Stomach smooth muscle (tissue), 2 donors: ENCODE data around the gene ACOT8.
"Not testable (repeated sequence)": the region's sequence is repeated elsewhere in the genome, so short reads cannot be mapped to it uniquely, and the experiment has no call there.

Source experiments
- H3K27ac ChIP-seq: one replicate; pipeline ENCODE4 v1.7.0; 2013; ENCODE audit warnings: mild to moderate bottlenecking, low read length, inconsistent platforms
- H3K27me3 ChIP-seq, 2 donors: one replicate each; pipeline ENCODE4 v1.7.0; 2013; ENCODE audit warnings: low read length in 2 of 2; ENCODE audit not compliant: insufficient read depth in 2 of 2, control insufficient read depth in 1 of 2
- H3K36me3 ChIP-seq, 2 donors: one replicate each; pipeline ENCODE4 v1.7.0; 2013; ENCODE audit warnings: low read length in 2 of 2; ENCODE audit not compliant: control insufficient read depth in 2 of 2, insufficient read depth in 2 of 2
- H3K4me1 ChIP-seq: one replicate; pipeline ENCODE4 v1.7.0; 2013; ENCODE audit warnings: low read length; ENCODE audit not compliant: control insufficient read depth, insufficient read depth
- H3K4me3 ChIP-seq, 2 donors: one replicate each; pipeline ENCODE4 v1.7.0; 2013; ENCODE audit warnings: low read length in 2 of 2
- H3K9ac ChIP-seq, 2 donors: one replicate each; pipeline ENCODE4 v1.7.0; 2013; ENCODE audit warnings: low read length in 2 of 2, mild to moderate bottlenecking in 1 of 2
- H3K9me3 ChIP-seq, 2 donors: one replicate each; pipeline ENCODE4 v1.7.0; 2013; ENCODE audit warnings: low read length in 2 of 2; ENCODE audit not compliant: control insufficient read depth in 2 of 2
- donor health status: healthy.
- donor health status: Pancreatic carcinoma.

Gene ACOT8

GRCh38 chr20:45813006-45813340, 44.2 kb downstream of the ACOT8 start:
- Histone ChIP-seq H3K4me3 (peak overlapping the region; percentile 62 to 73), H3K9ac (no peak overlapping the region), H3K27me3 (no peaks in the 10 kb centered on the region), H3K9me3 (no peaks in the 10 kb centered on the region), H3K36me3 (peaks cover 27 to 28% of the 10 kb centered on the region in 2 donors), H3K27ac (no peak overlapping the region), H3K4me1 (peaks cover 15% of the 10 kb centered on the region)

GRCh38 chr20:45812157-45813005, 44.8 kb downstream of the ACOT8 start, which contains the start of gene UBE2C:
UBE2C (plus strand) TSS chr20:45812644; CDS start chr20:45812696, 52 bp downstream.
- no peaks in the 10 kb centered on the region for H3K27me3 ChIP-seq
- peaks cover 11% of the 10 kb centered on the region for H3K4me1 ChIP-seq
- peaks cover 27 to 28% of the 10 kb centered on the region in 2 donors for H3K36me3 ChIP-seq
- no peaks in the 10 kb centered on the region for H3K9me3 ChIP-seq
- peak within 1 kb of the TSS in 1 of 2 donors; percentile 11 for H3K9ac ChIP-seq
- no peak within 1 kb of the TSS for H3K27ac ChIP-seq
- peak within 1 kb of the TSS; percentile 62 to 73 for H3K4me3 ChIP-seq

- H3K27ac ChIP-seq, result no peak overlapping the region
- no peaks in the 10 kb centered on the region for H3K9me3 ChIP-seq
- peaks cover 8% of the 10 kb centered on the region for H3K4me1 ChIP-seq
- no peak overlapping the region for H3K9ac ChIP-seq
- peaks cover 33 to 39% of the 10 kb centered on the region in 2 donors for H3K36me3 ChIP-seq
- no peaks in the 10 kb centered on the region for H3K27me3 ChIP-seq
- H3K4me3 ChIP-seq, result no peak overlapping the region
These were observed 46.8 kb downstream of the ACOT8 start for GRCh38 chr20:45810191-45810970.

GRCh38 chr20:45801851-45802250, 55.3 kb downstream of the ACOT8 start:
- Histone ChIP-seq H3K9ac (no peak overlapping the region), H3K36me3 (peaks cover 48 to 56% of the 10 kb centered on the region in 2 donors), H3K4me3 (no peak overlapping the region), H3K4me1 (no peaks in the 10 kb centered on the region), H3K27me3 (no peaks in the 10 kb centered on the region), H3K27ac (no peak overlapping the region), H3K9me3 (no peaks in the 10 kb centered on the region)

- no peaks in the 10 kb centered on the region for H3K9me3 ChIP-seq
- no peaks in the 10 kb centered on the region for H3K27me3 ChIP-seq
- H3K4me3 ChIP-seq, result no peak overlapping the region
- peak overlapping the region in 1 of 2 donors; percentile 20 for H3K9ac ChIP-seq
- H3K4me1 ChIP-seq, result no peaks in the 10 kb centered on the region
- no peak overlapping the region for H3K27ac ChIP-seq
- peaks cover 45 to 49% of the 10 kb centered on the region in 2 donors for H3K36me3 ChIP-seq
These were observed 58.1 kb downstream of the ACOT8 start for GRCh38 chr20:45798935-45799642.

- H3K4me1 ChIP-seq, H3K9ac ChIP-seq, H3K9me3 ChIP-seq, H3K4me3 ChIP-seq, H3K27me3 ChIP-seq, H3K27ac ChIP-seq: not testable (repeated sequence)
- peaks cover 37 to 42% of the 10 kb centered on the region in 2 donors for H3K36me3 ChIP-seq
These were observed 59.2 kb downstream of the ACOT8 start for GRCh38 chr20:45797955-45798354.

- H3K9ac ChIP-seq, H3K27ac ChIP-seq, H3K9me3 ChIP-seq, H3K4me1 ChIP-seq, H3K27me3 ChIP-seq, H3K4me3 ChIP-seq: not testable (repeated sequence)
- H3K36me3 ChIP-seq, result peaks cover 32 to 38% of the 10 kb centered on the region in 2 donors
These were observed 59.7 kb downstream of the ACOT8 start for GRCh38 chr20:45797510-45797909.

GRCh38 chr20:45796337-45797065, 60.7 kb downstream of the ACOT8 start:
- H3K36me3 ChIP-seq, result peaks cover 23 to 31% of the 10 kb centered on the region in 2 donors
- no peak overlapping the region for H3K9ac ChIP-seq
- H3K4me3 ChIP-seq, result no peak overlapping the region
- no peak overlapping the region for H3K27ac ChIP-seq
- peaks cover 10% of the 10 kb centered on the region for H3K4me1 ChIP-seq
- no peaks in the 10 kb centered on the region for H3K9me3 ChIP-seq
- no peaks in the 10 kb centered on the region for H3K27me3 ChIP-seq

- H3K27ac ChIP-seq, result peak overlapping the region; percentile 91
- no peaks in the 10 kb centered on the region for H3K27me3 ChIP-seq
- peak overlapping the region; percentile 93 to 96 for H3K9ac ChIP-seq
- peaks cover 13% of the 10 kb centered on the region for H3K4me1 ChIP-seq
- no peaks in the 10 kb centered on the region for H3K9me3 ChIP-seq
- peak overlapping the region; percentile 86 to 90 for H3K4me3 ChIP-seq
- peaks cover 17 to 26% of the 10 kb centered on the region in 2 donors for H3K36me3 ChIP-seq
These were observed 64.7 kb downstream of the ACOT8 start for GRCh38 chr20:45792317-45793118.
